PC-9 (cell line): ENCODE measurements around the gene MBD4. TPM values are rescaled to one million over a fixed set of nuclear protein-coding genes. Genes with fewer than 3 reads are reported as not detected.

Experiments used
- BruUV-seq: library from RNA; stranded (reverse); fragments of 400-500 nt; replicated peaks from 2 replicates; lab custom pipeline; 2021; lab: Mats Ljungman, UMichigan
- CTCF ChIA-PET: fragments of 300-600 bp; sonication (Branson Sonifier 250); formaldehyde crosslinking; loops from one replicate; lab custom pipeline; 2022; ENCODE audit warnings: antibody characterized with exemption; lab: Charles Lee
- POLR2A ChIA-PET: fragments of 300-600 bp; sonication (Branson Sonifier 250); formaldehyde crosslinking; loops from one replicate; lab custom pipeline; 2022; ENCODE audit warnings: antibody characterized with exemption; ENCODE audit not compliant: unreplicated experiment; lab: Charles Lee
- DNase-seq, 2 experiments: peaks; one replicate each; pipeline versions ENCODE4 v3.0.0 to v3.0.0-alpha.2; 2015 to 2022; ENCODE audit warnings: mixed read lengths in 1 of 2
- H2AFZ ChIP-seq: fragments of 200-600 bp; sonication (generic); 2 replicates; pipeline ENCODE4 v1.8.1; 2017; ENCODE audit warnings: antibody characterized with exemption
- H3F3A ChIP-seq: fragments of 200-600 bp; sonication (generic); 2 replicates; pipeline ENCODE4 v1.8.1; 2017; ENCODE audit warnings: antibody characterized with exemption, mild to moderate bottlenecking, low read depth; ENCODE audit not compliant: insufficient read depth
- H3K27ac ChIP-seq: fragments of 200-600 bp; sonication (generic); 2 replicates; pipeline ENCODE4 v1.6.1; 2016; ENCODE audit warnings: mixed run types
- H3K27me3 ChIP-seq: fragments of 200-600 bp; sonication (generic); 2 replicates; pipeline ENCODE4 v1.6.1; 2016; ENCODE audit warnings: low read depth, mixed run types; ENCODE audit not compliant: insufficient read depth
- H3K36me3 ChIP-seq: fragments of 200-600 bp; sonication (generic); 2 replicates; pipeline ENCODE4 v1.6.1; 2016; ENCODE audit warnings: low read depth, mixed run types
- H3K4me1 ChIP-seq: fragments of 200-600 bp; sonication (generic); replicated peaks from 2 replicates; pipeline ENCODE4 v1.6.1; 2016; ENCODE audit warnings: mixed run types; ENCODE audit not compliant: insufficient read depth
- H3K4me2 ChIP-seq: fragments of 200-600 bp; sonication (generic); 2 replicates; pipeline ENCODE4 v1.6.1; 2017; ENCODE audit warnings: mixed run types
- H3K4me3 ChIP-seq: fragments of 200-600 bp; sonication (generic); 2 replicates; pipeline ENCODE4 v1.6.1; 2016; ENCODE audit warnings: mixed run types
- H3K79me2 ChIP-seq: fragments of 200-600 bp; sonication (generic); 2 replicates; pipeline ENCODE4 v1.6.1; 2017; ENCODE audit warnings: low read depth, mixed run types
- H3K9me2 ChIP-seq: fragments of 200-600 bp; sonication (generic); 2 replicates; pipeline ENCODE4 v1.8.1; 2017; ENCODE audit warnings: mild to moderate bottlenecking; ENCODE audit not compliant: insufficient read depth
- H3K9me3 ChIP-seq: fragments of 200-600 bp; sonication (generic); 2 replicates; pipeline ENCODE4 v1.8.1; 2016; ENCODE audit warnings: low read depth; ENCODE audit not compliant: insufficient read depth
- H4K20me1 ChIP-seq: fragments of 200-600 bp; sonication (generic); 2 replicates; pipeline ENCODE4 v1.8.1; 2017; ENCODE audit not compliant: insufficient read depth
- CTCF ChIP-seq: fragments of 200-600 bp; sonication (generic); conservative IDR thresholded peaks from 2 replicates; pipeline ENCODE4 v1.6.1; 2017; ENCODE audit warnings: mixed run types, antibody characterized with exemption, mild to moderate bottlenecking, moderate library complexity
- EZH2 ChIP-seq: fragments of 200-600 bp; sonication (generic); IDR thresholded peaks from 2 replicates; pipeline ENCODE4 v1.8.0; 2017; ENCODE audit warnings: antibody characterized with exemption, low read depth
- intact Hi-C: fragments of 100-400 bp; cut with micrococcal nuclease; formaldehyde crosslinking; loops from one replicate; pipeline ENCODE4 v1.10.0; 2022; ENCODE audit not compliant: unreplicated experiment
- total RNA-seq: library from RNA; stranded (reverse); gene quantifications from 2 replicates; pipeline ENCODE4 v1.2.3, GENCODE V29; 2021

The MBD4 gene
- total RNA-seq, 1 experiment from 2014 or later, result 48.6 TPM

GRCh38 chr3:129404610-129405009, 35.1 kb downstream of the MBD4 start:
- intact Hi-C loops, result no loop called here
- no TSS peak for BruUV-seq
- Histone ChIP-seq H3K36me3 (no peaks in the 10 kb centered on the region), H4K20me1 (no peaks in the 10 kb centered on the region), H3K4me3 (no peak overlapping the region), H3K27ac (no peak overlapping the region), H3K9me2 (no peaks in the 10 kb centered on the region), H3F3A (peaks cover 7% of the 10 kb centered on the region; the same call in 1 of the 2 replicates), H3K27me3 (no peaks in the 10 kb centered on the region), H2AFZ (no peak overlapping the region), H3K4me2 (no peak overlapping the region), H3K9me3 (no peaks in the 10 kb centered on the region), H3K79me2 (no peaks in the 10 kb centered on the region), H3K4me1 (no peaks in the 10 kb centered on the region)
- ChIA-PET POLR2A (no interaction called here), CTCF (interaction anchor here (0.6 kb wide), 1 partner anchor 22 kb away, joined by 3 read pairs; no protein-coding TSS in a partner anchor)
- DNase-seq, result no peak
- TF ChIP-seq CTCF (no peak), EZH2 (no peak)

- Histone ChIP-seq H3F3A (peaks cover 7% of the 10 kb centered on the region; the same call in 1 of the 2 replicates), H3K36me3 (no peaks in the 10 kb centered on the region), H3K4me3 (no peak overlapping the region), H3K27ac (no peak overlapping the region), H2AFZ (no peak overlapping the region), H3K4me1 (no peaks in the 10 kb centered on the region), H3K9me3 (no peaks in the 10 kb centered on the region), H3K4me2 (no peak overlapping the region), H3K9me2 (no peaks in the 10 kb centered on the region), H3K27me3 (no peaks in the 10 kb centered on the region), H4K20me1 (no peaks in the 10 kb centered on the region), H3K79me2 (peaks cover under 1% of the 10 kb centered on the region)
- TF ChIP-seq EZH2 (no peak), CTCF (no peak)
- DNase-seq, result no peak
- intact Hi-C loops, result no loop called here
- BruUV-seq, result no TSS peak
- ChIA-PET POLR2A (no interaction called here), CTCF (no interaction called here)
Observed at GRCh38 chr3:129404130-129404529, 35.6 kb downstream of the MBD4 start.

GRCh38 chr3:129403450-129403849, 36.3 kb downstream of the MBD4 start:
- no peak overlapping the region for H2AFZ ChIP-seq
- ChIA-PET CTCF (no interaction called here), POLR2A (no interaction called here)
- H3K27ac ChIP-seq, result no peak overlapping the region
- intact Hi-C loops, result no loop called here
- no TSS peak for BruUV-seq
- no peaks in the 10 kb centered on the region for H3K9me2 ChIP-seq
- H3K36me3 ChIP-seq, result no peaks in the 10 kb centered on the region
- peaks cover 7% of the 10 kb centered on the region; the same call in 1 of the 2 replicates for H3F3A ChIP-seq
- peaks cover 3% of the 10 kb centered on the region for H3K4me1 ChIP-seq
- no peaks in the 10 kb centered on the region for H3K27me3 ChIP-seq
- no peak overlapping the region for H3K4me3 ChIP-seq
- H3K9me3 ChIP-seq, result no peaks in the 10 kb centered on the region
- peaks cover 8% of the 10 kb centered on the region for H3K79me2 ChIP-seq
- no peak overlapping the region for H3K4me2 ChIP-seq
- H4K20me1 ChIP-seq, result no peaks in the 10 kb centered on the region
- TF ChIP-seq EZH2 (no peak), CTCF (no peak)
- no peak for DNase-seq
